Upper lobe of right lung (tissue), 1 donor: ENCODE results near the gene AP1S1. TPM values are rescaled to one million over a fixed set of nuclear protein-coding genes. Genes with fewer than 3 reads are reported as not detected.

Source experiments
- ATAC-seq: fragments of 200-7000 bp; cut with Tn5 transposase; one replicate; pipeline ENCODE4 v1.9.1; 2020; ENCODE audit warnings: mild to moderate bottlenecking, moderate library complexity
- DNase-seq: peaks from one replicate; pipeline ENCODE4 v3.0.0-alpha.2; 2020
- H3K27ac ChIP-seq: fragments of 200-600 bp; one replicate; pipeline ENCODE4 v1.8.0; 2022
- H3K27me3 ChIP-seq: fragments of 200-600 bp; one replicate; pipeline ENCODE4 v1.8.0; 2022; ENCODE audit warnings: mild to moderate bottlenecking
- H3K36me3 ChIP-seq: fragments of 200-600 bp; one replicate; pipeline ENCODE4 v1.8.0; 2022
- H3K4me1 ChIP-seq: fragments of 200-600 bp; one replicate; pipeline ENCODE4 v1.8.0; 2022
- H3K4me3 ChIP-seq: fragments of 200-600 bp; one replicate; pipeline ENCODE4 v1.8.0; 2022; ENCODE audit warnings: mild to moderate bottlenecking
- H3K9me3 ChIP-seq: fragments of 200-600 bp; one replicate; pipeline ENCODE4 v1.8.0; 2022
- intact Hi-C: fragments of 100-400 bp; cut with DNase I; formaldehyde crosslinking; loops from one replicate; pipeline ENCODE4 v1.11.0; 2022
- total RNA-seq: library from RNA; stranded (reverse); fragmentation: NEBNext Ultra II Directional; extraction: Animal tissue kit (Norgen Biotek cat#: 25700); gene quantifications from one replicate; pipeline ENCODE4 v1.2.1, GENCODE V29; 2021
- TF ChIP-seq, protein P1 (sequence below): fragments of 200-600 bp; IDR thresholded peaks from one replicate; pipeline ENCODE4 v1.8.0; 2022; ENCODE audit warnings: antibody characterized with exemption
- donor health status: DM: no; HTN: yes; CAD: no; lungs with severe emphysema.

Gene AP1S1
- total RNA-seq, 1 donor from 2014 or later = 24.0 TPM

- Histone ChIP-seq H3K4me1 (peaks cover 12% of the 10 kb centered on the region), H3K27ac (no peak overlapping the region), H3K27me3 (no peaks in the 10 kb centered on the region), H3K4me3 (no peak overlapping the region), H3K9me3 (no peaks in the 10 kb centered on the region), H3K36me3 (no peaks in the 10 kb centered on the region)
- DNase-seq = no peak
- intact Hi-C loops = no loop called here
- TF ChIP-seq, protein P1, sequence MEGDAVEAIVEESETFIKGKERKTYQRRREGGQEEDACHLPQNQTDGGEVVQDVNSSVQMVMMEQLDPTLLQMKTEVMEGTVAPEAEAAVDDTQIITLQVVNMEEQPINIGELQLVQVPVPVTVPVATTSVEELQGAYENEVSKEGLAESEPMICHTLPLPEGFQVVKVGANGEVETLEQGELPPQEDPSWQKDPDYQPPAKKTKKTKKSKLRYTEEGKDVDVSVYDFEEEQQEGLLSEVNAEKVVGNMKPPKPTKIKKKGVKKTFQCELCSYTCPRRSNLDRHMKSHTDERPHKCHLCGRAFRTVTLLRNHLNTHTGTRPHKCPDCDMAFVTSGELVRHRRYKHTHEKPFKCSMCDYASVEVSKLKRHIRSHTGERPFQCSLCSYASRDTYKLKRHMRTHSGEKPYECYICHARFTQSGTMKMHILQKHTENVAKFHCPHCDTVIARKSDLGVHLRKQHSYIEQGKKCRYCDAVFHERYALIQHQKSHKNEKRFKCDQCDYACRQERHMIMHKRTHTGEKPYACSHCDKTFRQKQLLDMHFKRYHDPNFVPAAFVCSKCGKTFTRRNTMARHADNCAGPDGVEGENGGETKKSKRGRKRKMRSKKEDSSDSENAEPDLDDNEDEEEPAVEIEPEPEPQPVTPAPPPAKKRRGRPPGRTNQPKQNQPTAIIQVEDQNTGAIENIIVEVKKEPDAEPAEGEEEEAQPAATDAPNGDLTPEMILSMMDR = no peak
- ATAC-seq = no peak
Observed at GRCh38 chr7:101133621-101134398, 20.5 kb upstream of the AP1S1 start.

DNA sequence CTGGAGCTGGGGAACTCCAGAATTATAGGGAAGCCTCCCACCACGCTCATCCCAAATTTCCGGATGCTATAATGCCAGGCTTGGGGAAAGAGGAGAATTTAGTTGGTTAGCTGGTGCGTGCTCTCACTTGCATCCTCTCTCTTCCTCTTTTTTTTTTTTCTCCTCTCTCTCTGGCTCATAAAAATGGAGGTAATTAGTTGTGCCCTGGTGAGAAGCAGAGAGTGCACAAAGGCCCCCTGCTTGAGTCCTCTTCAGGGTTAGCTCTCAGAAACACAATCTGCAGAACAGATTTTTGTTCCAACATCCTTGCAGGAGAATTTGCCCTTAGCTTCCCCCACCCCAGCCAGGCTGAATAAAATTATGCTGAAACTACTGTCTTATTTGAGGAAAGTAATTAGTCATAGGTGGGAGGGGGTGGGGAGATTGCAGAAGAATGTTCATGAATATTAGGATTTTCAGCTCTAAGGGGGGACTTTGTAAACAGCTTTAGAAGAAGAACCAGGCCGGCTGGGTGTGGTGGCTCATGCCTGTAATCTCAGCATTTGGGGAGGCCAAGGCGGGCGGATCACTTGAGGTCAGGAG, 19.8 kb upstream of the AP1S1 start:
- TF ChIP-seq, protein P1 = no peak
- no peaks in the 10 kb centered on the region for H3K27me3 ChIP-seq
- H3K9me3 ChIP-seq = no peaks in the 10 kb centered on the region
- DNase-seq (no peak), ATAC-seq (no peak)
- H3K4me1 ChIP-seq = peaks cover 16% of the 10 kb centered on the region
- no peak overlapping the region for H3K4me3 ChIP-seq
- no peaks in the 10 kb centered on the region for H3K36me3 ChIP-seq
- H3K27ac ChIP-seq = no peak overlapping the region
- intact Hi-C loops = no loop called here

DNA sequence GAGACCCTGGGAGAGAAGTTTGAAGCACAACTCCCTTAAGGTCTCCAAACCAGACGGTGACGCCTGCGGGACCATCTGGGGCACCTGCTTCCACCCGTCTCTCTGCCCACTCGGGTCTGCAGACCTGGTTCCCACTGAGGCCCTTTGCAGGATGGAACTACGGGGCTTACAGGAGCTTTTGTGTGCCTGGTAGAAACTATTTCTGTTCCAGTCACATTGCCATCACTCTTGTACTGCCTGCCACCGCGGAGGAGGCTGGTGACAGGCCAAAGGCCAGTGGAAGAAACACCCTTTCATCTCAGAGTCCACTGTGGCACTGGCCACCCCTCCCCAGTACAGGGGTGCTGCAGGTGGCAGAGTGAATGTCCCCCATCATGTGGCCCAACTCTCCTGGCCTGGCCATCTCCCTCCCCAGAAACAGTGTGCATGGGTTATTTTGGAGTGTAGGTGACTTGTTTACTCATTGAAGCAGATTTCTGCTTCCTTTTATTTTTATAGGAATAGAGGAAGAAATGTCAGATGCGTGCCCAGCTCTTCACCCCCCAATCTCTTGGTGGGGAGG, 16.5 kb upstream of the AP1S1 start:
- ATAC-seq = peak; percentile 2
- intact Hi-C loops = loop anchor here (5.0 kb wide), 1 partner anchor 40 kb away; no protein-coding TSS in a partner anchor
- no peaks in the 10 kb centered on the region for H3K9me3 ChIP-seq
- H3K4me1 ChIP-seq = peaks cover 16% of the 10 kb centered on the region
- no peaks in the 10 kb centered on the region for H3K27me3 ChIP-seq
- no peaks in the 10 kb centered on the region for H3K36me3 ChIP-seq
- peak overlapping the region; percentile 55 for H3K27ac ChIP-seq
- H3K4me3 ChIP-seq = no peak overlapping the region
- TF ChIP-seq, protein P1 = no peak
- DNase-seq = no peak

DNA sequence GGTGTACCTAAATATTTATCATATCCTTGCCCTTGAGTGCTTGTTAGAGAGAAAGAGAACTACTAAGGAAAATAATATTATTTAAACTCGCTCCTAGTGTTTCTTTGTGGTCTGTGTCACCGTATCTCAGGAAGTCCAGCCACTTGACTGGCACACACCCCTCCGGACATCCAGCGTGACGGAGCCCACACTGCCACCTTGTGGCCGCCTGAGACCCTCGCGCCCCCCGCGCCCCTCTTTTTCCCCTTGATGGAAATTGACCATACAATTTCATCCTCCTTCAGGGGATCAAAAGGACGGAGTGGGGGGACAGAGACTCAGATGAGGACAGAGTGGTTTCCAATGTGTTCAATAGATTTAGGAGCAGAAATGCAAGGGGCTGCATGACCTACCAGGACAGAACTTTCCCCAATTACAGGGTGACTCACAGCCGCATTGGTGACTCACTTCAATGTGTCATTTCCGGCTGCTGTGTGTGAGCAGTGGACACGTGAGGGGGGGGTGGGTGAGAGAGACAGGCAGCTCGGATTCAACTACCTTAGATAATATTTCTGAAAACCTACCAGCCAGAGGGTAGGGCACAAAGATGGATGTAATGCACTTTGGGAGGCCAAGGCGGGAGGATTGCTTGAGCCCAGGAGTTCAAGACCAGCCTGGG, 15.9 kb upstream of the AP1S1 start:
- ATAC-seq (peak; percentile 90), DNase-seq (peak; percentile 84)
- H3K27ac ChIP-seq = peak overlapping the region; percentile 55
- no peaks in the 10 kb centered on the region for H3K36me3 ChIP-seq
- H3K4me1 ChIP-seq = peaks cover 16% of the 10 kb centered on the region
- H3K9me3 ChIP-seq = no peaks in the 10 kb centered on the region
- intact Hi-C loops = loop anchor here (5.0 kb wide), 1 partner anchor 41 kb away; no protein-coding TSS in a partner anchor
- TF ChIP-seq, protein P1 = peak; percentile 78
- H3K27me3 ChIP-seq = no peaks in the 10 kb centered on the region
- H3K4me3 ChIP-seq = no peak overlapping the region

DNA sequence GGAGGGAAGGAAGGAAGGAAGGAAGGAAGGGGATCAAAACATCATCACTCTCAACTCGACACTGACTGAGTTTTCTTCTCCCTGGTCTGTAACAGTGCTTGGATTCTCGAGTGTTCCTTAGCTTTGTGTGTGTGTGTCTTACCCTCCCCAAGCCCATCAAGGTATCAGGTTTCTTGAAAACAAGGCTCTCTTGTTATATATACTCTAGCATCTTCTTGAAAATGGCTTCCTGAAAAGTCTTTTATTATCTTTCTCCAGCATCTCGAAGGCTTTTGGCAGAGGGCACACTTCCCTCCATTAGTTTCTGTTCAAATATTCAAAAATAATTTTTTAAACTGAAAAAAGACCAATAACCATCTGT, 14.0 kb upstream of the AP1S1 start:
- no peak overlapping the region for H3K27ac ChIP-seq

More for the DNA sequence above, 14.0 kb upstream of the AP1S1 start:
- no peaks in the 10 kb centered on the region for H3K27me3 ChIP-seq
- TF ChIP-seq, protein P1 = no peak
- ATAC-seq = no peak
- H3K4me3 ChIP-seq = no peak overlapping the region
- H3K36me3 ChIP-seq = no peaks in the 10 kb centered on the region
- intact Hi-C loops = loop anchor here (5.0 kb wide), 1 partner anchor 142 kb away; no protein-coding TSS in a partner anchor
- H3K4me1 ChIP-seq = peaks cover 16% of the 10 kb centered on the region
- no peaks in the 10 kb centered on the region for H3K9me3 ChIP-seq
- no peak for DNase-seq
